Gastroesophageal sphincter (tissue), 3 donors: Measurements from ENCODE around the gene DDX56.

Experiments used
- CTCF ChIP-seq, 4 experiments: fragments of 200-600 bp in 2 of 4; fragments of 450-650 bp in 2 of 4; sonication (generic) in 1 of 4; IDR thresholded peaks; one replicate each; pipeline ENCODE4 v1.5.1; 2017 to 2019; ENCODE audit warnings: antibody characterized with exemption in 4 of 4, mild to moderate bottlenecking in 2 of 4, moderate library complexity in 2 of 4
- POLR2A ChIP-seq, 2 donors: fragments of 450-650 bp; IDR thresholded peaks; one replicate each; pipeline ENCODE4 v1.6.1; 2017; ENCODE audit warnings: antibody characterized with exemption in 2 of 2, mild to moderate bottlenecking in 2 of 2, moderate library complexity in 1 of 2
- POLR2AphosphoS5 ChIP-seq: sonication (generic); formaldehyde crosslinking; IDR thresholded peaks from one replicate; pipeline ENCODE4 v1.6.1; 2017; ENCODE audit warnings: antibody characterized with exemption

DNA sequence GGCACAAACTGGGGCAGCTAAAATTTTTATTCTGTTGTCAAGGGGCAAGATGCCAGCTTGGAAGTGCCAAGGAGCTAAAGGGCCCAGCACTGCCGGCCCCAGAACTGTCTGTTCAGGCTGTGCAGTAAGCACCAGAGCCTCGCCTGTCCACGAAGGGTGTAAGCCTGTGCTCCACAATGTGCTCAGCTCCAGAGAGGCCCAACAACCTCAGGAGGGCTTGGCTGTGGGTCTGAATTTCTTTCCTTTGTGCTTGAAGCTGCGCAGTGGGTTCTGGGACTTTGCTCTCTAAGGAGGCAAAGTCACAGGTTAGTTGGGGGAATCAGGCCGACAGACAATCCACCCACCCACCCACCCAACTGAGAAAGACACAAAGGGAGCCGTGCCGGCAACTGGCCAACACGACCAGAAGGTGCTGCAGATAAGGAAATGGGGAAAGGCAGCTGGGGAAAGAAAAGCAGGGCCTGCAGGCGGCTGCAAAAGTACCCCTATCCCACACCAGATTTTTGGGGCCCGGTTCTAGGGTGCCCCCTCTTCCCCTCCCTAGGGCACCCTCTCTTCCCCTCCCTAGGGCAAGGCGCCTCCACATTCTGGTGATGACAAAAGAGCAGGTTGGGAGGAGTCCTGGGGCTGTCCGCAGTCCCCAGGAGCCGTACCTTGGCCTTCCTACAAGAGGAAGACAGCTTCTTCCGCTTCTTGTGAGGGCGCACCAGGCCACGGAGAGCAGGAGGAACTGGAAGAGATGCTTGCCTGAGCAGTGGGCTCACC is 7.7 kb downstream of the DDX56 start:
- TF ChIP-seq POLR2A (IDR thresholded peaks at IDR 0.05) (no peak), CTCF (IDR thresholded peaks at IDR 0.05) (peak in 1 of 4 experiments; percentile 3), POLR2AphosphoS5 (no peak)
